K562 (cell line): ENCODE results near the gene ZSWIM6. TPM values are rescaled to one million over a fixed set of nuclear protein-coding genes. Genes with fewer than 3 reads are reported as not detected.

Source experiments
- CBX1 ChIP-seq: sonication (generic); IDR thresholded peaks from 2 replicates; pipeline ENCODE4 v1.6.1; 2016; ENCODE audit warnings: antibody characterized with exemption, low read depth, mild to moderate bottlenecking
- CREM ChIP-seq: IDR thresholded peaks from 2 replicates; pipeline ENCODE4 v1.6.1; 2014; ENCODE audit warnings: antibody characterized with exemption, low read depth
- PHF21A ChIP-seq: fragments of 450-650 bp; IDR thresholded peaks from 2 replicates; pipeline ENCODE4 v1.6.1; 2017; ENCODE audit warnings: low read depth, borderline replicate concordance
- RFX7 ChIP-seq: fragments of 250-450 bp; sonication (Bioruptor Pico); IDR thresholded peaks from 2 replicates; pipeline ENCODE4 v1.5.1; 2021; ENCODE audit warnings: mild to moderate bottlenecking
- SMAD3 ChIP-seq: fragments of 450-650 bp; formaldehyde crosslinking; conservative IDR thresholded peaks from 2 replicates; pipeline ENCODE4 v1.4.0; 2020; ENCODE audit warnings: mild to moderate bottlenecking
- SMAD4 ChIP-seq: fragments of 250-450 bp; sonication (Bioruptor Pico); conservative IDR thresholded peaks from 2 replicates; pipeline ENCODE4 v1.8.0; 2021; ENCODE audit warnings: inconsistent platforms, mild to moderate bottlenecking, moderate library complexity
- STAT5A ChIP-seq: IDR thresholded peaks from 2 replicates; pipeline ENCODE4 v1.6.1; 2012; ENCODE audit warnings: low read length, inconsistent platforms, borderline replicate concordance
- ZNF408 ChIP-seq: fragments of 250-450 bp; sonication (Bioruptor Pico); IDR thresholded peaks from 2 replicates; pipeline ENCODE4 v1.4.0; 2020; ENCODE audit warnings: low read depth, mild to moderate bottlenecking, moderate library complexity
- ZNF76 ChIP-seq: fragments of 250-450 bp; sonication (Bioruptor Pico); IDR thresholded peaks from 2 replicates; pipeline ENCODE4 v1.4.0; 2020; ENCODE audit warnings: mild to moderate bottlenecking, moderate library complexity, borderline replicate concordance
- polyA plus RNA-seq, 8 experiments: library from polyadenylated mRNA; depleted of rRNA in 4 of 8; stranded (reverse) in 5 of 8; unstranded in 3 of 8; fragments of >200 nt; fragmentation: Nextera tagmentation in 2 of 8; fragmentation: Illumina TruSeq in 1 of 8; extraction: Ambion mirVana in 2 of 8; extraction: Trizol in 1 of 8; gene quantifications; 2 replicates each; pipeline versions ENCODE4 v1.2.1 to v1.2.3, GENCODE V29; 2011 to 2014; ENCODE audit warnings: inconsistent platforms in 1 of 8, missing spikeins in 1 of 8
- total RNA-seq, 7 experiments: library from RNA; depleted of rRNA in 6 of 7; stranded (reverse); fragments of >200 nt in 6 of 7; fragmentation: Illumina TruSeq in 2 of 7; extraction: Trizol in 2 of 7; gene quantifications; 2 replicates each; pipeline versions ENCODE4 v1.2.1 to v1.2.3, GENCODE V29; 2011 to 2021; ENCODE audit warnings: low replicate concordance in 1 of 7
- TF ChIP-seq, protein P1 (sequence below): sonication (generic); formaldehyde crosslinking; IDR thresholded peaks from 2 replicates; pipeline ENCODE4 v1.8.1; 2023; ENCODE audit warnings: mild to moderate bottlenecking, missing genetic modification reagents
- TF ChIP-seq, protein P2 (sequence below): fragments of 250-450 bp; sonication (Bioruptor Pico); IDR thresholded peaks from 2 replicates; pipeline ENCODE4 v1.5.0; 2021; ENCODE audit warnings: mild to moderate bottlenecking, moderate library complexity
- TF ChIP-seq, protein P3 (sequence below): sonication (generic); formaldehyde crosslinking; IDR thresholded peaks from 2 replicates; pipeline ENCODE4 v1.4.0; 2020; ENCODE audit warnings: mild to moderate bottlenecking, missing genetic modification reagents
- TF ChIP-seq, protein P4 (sequence below): fragments of 450-650 bp; formaldehyde crosslinking; IDR thresholded peaks from 2 replicates; pipeline ENCODE4 v1.4.0; 2022; ENCODE audit warnings: missing genetic modification characterization

The ZSWIM6 gene
- total and polyA plus RNA-seq, 9 of the 15 experiments (the other 6 are each of a cell fraction or from before 2014, with no cell fraction given), result 0.81 to 3.2 (median 2.0) TPM

DNA sequence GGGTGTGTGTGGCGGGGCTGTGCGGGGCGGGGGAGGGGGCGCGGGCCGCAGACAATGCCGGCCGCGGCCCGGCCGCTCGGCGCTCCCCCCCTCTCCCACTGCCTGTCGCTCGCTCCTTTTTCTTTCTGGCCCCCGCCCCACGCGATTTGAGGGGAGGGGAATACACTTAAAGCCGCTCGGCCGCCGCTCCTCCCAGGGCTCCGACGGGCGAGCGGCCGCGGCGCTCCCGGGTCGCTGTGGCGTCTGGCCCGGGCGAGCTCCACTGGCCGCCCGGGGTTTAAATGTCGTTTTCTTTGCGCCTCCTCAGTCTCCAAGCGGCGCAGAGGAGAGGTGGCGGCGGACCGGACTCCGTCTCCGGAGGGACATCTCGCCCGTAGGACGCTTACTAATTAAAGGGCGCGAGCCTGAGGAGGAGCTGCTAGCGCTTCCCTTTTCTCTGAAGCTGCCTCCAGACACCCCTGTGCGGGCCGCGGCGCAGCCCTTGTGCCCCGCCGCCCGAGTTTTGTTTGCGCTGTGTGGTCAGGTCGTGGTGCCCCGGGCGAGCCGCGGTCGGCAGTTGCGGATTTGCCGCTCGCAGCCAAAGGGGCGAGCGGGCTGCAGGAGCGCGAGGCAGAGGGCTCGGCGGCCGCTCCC, 1.4 kb downstream of the ZSWIM6 start (continued):
- TF ChIP-seq, protein P1, sequence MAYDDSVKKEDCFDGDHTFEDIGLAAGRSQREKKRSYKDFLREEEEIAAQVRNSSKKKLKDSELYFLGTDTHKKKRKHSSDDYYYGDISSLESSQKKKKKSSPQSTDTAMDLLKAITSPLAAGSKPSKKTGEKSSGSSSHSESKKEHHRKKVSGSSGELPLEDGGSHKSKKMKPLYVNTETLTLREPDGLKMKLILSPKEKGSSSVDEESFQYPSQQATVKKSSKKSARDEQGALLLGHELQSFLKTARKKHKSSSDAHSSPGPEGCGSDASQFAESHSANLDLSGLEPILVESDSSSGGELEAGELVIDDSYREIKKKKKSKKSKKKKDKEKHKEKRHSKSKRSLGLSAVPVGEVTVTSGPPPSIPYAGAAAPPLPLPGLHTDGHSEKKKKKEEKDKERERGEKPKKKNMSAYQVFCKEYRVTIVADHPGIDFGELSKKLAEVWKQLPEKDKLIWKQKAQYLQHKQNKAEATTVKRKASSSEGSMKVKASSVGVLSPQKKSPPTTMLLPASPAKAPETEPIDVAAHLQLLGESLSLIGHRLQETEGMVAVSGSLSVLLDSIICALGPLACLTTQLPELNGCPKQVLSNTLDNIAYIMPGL (CRISPR knock-in tag), result no peak
- TF ChIP-seq RFX7 (CRISPR knock-in tag) (no peak), SMAD3 (no peak), ZNF76 (CRISPR knock-in tag) (no peak), SMAD4 (CRISPR knock-in tag) (no peak), CREM (no peak), ZNF408 (CRISPR knock-in tag) (no peak), CBX1 (no peak), STAT5A (no peak), PHF21A (no peak)
- TF ChIP-seq, protein P2, sequence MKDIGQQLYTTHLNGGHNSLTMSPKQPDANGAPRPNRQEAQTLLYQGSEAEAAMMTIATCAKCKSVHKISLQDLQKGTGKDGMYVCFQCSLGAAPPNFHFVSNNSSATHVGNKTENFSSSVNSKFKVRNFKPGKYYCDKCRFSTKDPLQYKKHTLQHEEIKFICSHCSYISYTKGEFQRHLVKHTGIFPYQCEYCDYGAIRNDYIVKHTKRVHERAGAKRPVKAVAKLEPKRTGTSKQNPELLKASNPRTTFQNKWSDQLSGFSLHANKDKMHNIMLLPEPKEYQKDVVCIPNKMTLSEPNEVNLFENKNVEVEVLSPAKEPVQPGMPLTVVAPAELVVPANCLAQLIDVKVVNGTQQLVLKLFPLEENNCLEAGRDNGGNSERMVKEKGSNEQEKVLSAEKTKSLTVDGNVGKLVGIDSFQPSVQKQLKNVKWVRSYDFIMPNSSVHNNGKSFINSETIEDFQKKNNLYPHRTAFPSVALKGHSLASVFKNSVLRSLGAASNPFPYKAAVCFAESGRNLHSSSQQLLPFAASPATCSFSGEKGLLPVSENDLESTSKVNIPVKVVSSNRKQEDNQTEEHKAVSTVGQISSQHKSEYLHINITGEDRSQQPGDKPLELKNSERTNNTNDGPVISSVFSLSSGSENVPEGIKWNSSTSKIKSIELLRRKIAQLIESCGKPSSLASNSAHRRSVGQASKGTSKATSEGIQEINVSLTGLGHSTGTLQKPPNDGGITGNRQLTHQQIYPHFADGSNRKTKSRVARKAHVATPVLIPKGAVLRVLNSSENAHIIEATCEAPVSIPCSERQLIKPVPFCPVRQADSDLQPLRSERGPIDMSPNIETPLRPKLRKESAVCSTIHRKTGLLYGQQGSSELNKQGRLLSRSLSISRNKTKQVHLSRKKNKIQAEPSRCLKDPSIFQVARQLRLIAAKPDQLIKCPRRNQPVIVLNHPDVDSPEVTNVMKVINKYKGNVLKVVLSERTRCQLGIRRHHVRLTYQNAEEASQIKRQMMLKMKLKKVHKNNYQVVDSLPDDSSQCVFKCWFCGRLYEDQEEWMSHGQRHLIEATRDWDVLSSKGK (CRISPR knock-in tag), result no peak
- TF ChIP-seq, protein P3, sequence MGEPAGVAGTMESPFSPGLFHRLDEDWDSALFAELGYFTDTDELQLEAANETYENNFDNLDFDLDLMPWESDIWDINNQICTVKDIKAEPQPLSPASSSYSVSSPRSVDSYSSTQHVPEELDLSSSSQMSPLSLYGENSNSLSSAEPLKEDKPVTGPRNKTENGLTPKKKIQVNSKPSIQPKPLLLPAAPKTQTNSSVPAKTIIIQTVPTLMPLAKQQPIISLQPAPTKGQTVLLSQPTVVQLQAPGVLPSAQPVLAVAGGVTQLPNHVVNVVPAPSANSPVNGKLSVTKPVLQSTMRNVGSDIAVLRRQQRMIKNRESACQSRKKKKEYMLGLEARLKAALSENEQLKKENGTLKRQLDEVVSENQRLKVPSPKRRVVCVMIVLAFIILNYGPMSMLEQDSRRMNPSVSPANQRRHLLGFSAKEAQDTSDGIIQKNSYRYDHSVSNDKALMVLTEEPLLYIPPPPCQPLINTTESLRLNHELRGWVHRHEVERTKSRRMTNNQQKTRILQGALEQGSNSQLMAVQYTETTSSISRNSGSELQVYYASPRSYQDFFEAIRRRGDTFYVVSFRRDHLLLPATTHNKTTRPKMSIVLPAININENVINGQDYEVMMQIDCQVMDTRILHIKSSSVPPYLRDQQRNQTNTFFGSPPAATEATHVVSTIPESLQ, result no peak
- TF ChIP-seq, protein P4, sequence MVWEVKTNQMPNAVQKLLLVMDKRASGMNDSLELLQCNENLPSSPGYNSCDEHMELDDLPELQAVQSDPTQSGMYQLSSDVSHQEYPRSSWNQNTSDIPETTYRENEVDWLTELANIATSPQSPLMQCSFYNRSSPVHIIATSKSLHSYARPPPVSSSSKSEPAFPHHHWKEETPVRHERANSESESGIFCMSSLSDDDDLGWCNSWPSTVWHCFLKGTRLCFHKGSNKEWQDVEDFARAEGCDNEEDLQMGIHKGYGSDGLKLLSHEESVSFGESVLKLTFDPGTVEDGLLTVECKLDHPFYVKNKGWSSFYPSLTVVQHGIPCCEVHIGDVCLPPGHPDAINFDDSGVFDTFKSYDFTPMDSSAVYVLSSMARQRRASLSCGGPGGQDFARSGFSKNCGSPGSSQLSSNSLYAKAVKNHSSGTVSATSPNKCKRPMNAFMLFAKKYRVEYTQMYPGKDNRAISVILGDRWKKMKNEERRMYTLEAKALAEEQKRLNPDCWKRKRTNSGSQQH (CRISPR knock-in tag), result no peak
